Dermis lymphatic vessel endothelial cell (primary cell): ENCODE measurements around the gene TRIM73. TPM values are rescaled to one million over a fixed set of nuclear protein-coding genes. Genes with fewer than 3 reads are reported as not detected.

ENCODE experiments used
- total RNA-seq: library from RNA; depleted of rRNA; stranded (reverse); fragments of >200 nt; gene quantifications from 2 replicates; pipeline ENCODE4 v1.2.1, GENCODE V29; 2014

The TRIM73 gene
- 1.5 and 2.0 TPM in 2 replicates for total RNA-seq

DNA sequence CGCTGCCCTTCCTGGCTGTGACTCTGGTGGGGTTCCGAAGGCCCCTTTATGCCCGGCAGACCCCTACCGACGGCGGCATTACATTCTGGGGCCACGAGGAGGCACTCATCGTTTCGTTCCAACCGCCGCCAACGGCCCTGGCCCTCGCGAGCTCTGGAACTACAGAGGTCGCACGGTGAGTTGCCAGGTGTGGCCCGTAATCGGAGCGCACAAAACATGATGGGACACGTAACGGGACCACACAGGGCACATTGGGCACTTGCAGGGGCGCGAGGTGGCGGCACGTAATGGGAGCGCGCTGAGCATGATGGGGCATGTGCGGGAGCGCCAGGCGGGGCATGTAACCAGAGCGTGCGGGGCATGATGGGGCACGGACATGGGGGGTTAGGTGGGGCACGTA lies at the start of gene TRIM73:
TSS of gene TRIM73 (plus strand) at position 301 of the 400 bp plus-strand sequence. CDS start 3,305 bp downstream, outside the sequence.

Other genes with a start within 250 kb of the TRIM73 start
- 5.3 and 5.8 TPM in 2 replicates for gene POM121C, start 90.7 kb downstream of the TRIM73 start, total RNA-seq
- not detected in 2 replicates for gene SPDYE5, start 96.7 kb downstream of the TRIM73 start, total RNA-seq